HK-2 (cell line): Measurements from ENCODE around the gene PRMT7.

Experiments used
- DNase-seq: peaks from one replicate; pipeline ENCODE4 v3.0.0-alpha.2; 2018; ENCODE audit not compliant: unreplicated experiment

The PRMT7 gene

GRCh38 chr16:68375801-68376536 is 65.2 kb downstream of the PRMT7 start:
- DNase-seq: no peak

- no peak for DNase-seq
Observed at GRCh38 chr16:68376590-68376989, 65.8 kb downstream of the PRMT7 start.

- DNase-seq: no peak
Observed at GRCh38 chr16:68377221-68377620, 66.4 kb downstream of the PRMT7 start.

GRCh38 chr16:68377667-68378393 is 67.0 kb downstream of the PRMT7 start:
- DNase-seq: no peak

GRCh38 chr16:68378436-68379415 is 67.9 kb downstream of the PRMT7 start:
- no peak for DNase-seq

- DNase-seq: no peak
Observed at GRCh38 chr16:68379472-68380347, 68.9 kb downstream of the PRMT7 start.

- no peak for DNase-seq
Observed at GRCh38 chr16:68380348-68380670, 69.5 kb downstream of the PRMT7 start.

GRCh38 chr16:68380676-68381362 is 70.0 kb downstream of the PRMT7 start:
- no peak for DNase-seq

GRCh38 chr16:68381363-68381724 is 70.5 kb downstream of the PRMT7 start:
- no peak for DNase-seq

- no peak for DNase-seq
Observed at GRCh38 chr16:68382296-68382718, 71.5 kb downstream of the PRMT7 start.

- no peak for DNase-seq
Observed at GRCh38 chr16:68383858-68384257, 73.0 kb downstream of the PRMT7 start.

GRCh38 chr16:68384288-68385161 is 73.7 kb downstream of the PRMT7 start:
- no peak for DNase-seq

GRCh38 chr16:68385371-68385770 is 74.6 kb downstream of the PRMT7 start:
- no peak for DNase-seq

- DNase-seq: no peak
Observed at GRCh38 chr16:68386628-68387027, 75.8 kb downstream of the PRMT7 start.

GRCh38 chr16:68387301-68387700 is 76.5 kb downstream of the PRMT7 start:
- no peak for DNase-seq

GRCh38 chr16:68388124-68388523 is 77.3 kb downstream of the PRMT7 start:
- DNase-seq: no peak

GRCh38 chr16:68389006-68389405 is 78.2 kb downstream of the PRMT7 start:
- no peak for DNase-seq

GRCh38 chr16:68389750-68390371 is 79.0 kb downstream of the PRMT7 start:
- no peak for DNase-seq

- DNase-seq: no peak
Observed at GRCh38 chr16:68393333-68393732, 82.5 kb downstream of the PRMT7 start.
